ENCODE measurements around the gene RBBP9.

The RBBP9 gene

DNA sequence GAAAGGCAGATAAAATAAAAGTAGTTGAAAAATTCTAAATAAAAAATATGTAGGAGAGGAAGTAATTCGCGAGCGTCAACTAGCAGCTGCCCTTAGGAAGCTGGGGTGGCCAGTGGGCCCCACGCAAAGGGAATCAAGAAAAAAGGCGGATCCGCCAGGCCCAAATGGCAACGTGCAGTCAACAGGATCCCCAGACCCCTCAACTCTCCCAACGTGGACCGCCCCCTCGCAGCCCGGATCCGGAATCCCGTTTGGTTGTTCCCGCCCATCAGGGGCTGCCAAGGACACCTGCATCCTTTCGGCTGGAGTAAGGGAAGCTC, 30.5 kb downstream of the RBBP9 start:
- H3K27ac ChIP-seq = no peak overlapping the region
- no peak for TF ChIP-seq CTCF (conservative IDR thresholded peaks at IDR 0.05; ENCODE audit: low read depth, low read length)
- H3K27me3 ChIP-seq (ENCODE audit: insufficient read depth, low read depth) = no peaks in the 10 kb centered on the region
- H3K79me2 ChIP-seq (ENCODE audit: insufficient read depth, low read depth) = peaks cover 23% of the 10 kb centered on the region; the same call in 1 of the 2 replicates
- H3K36me3 ChIP-seq (ENCODE audit: insufficient read depth) = no peaks in the 10 kb centered on the region
- no peak overlapping the region for H3K9ac ChIP-seq
- H4K20me1 ChIP-seq (ENCODE audit: insufficient read depth) = no peaks in the 10 kb centered on the region
- H3K4me3 ChIP-seq (IDR thresholded peaks at IDR 0.05; ENCODE audit: insufficient read depth, low read depth, low read length) = no peak overlapping the region
- peak overlapping the region; percentile 68 for H3K4me2 ChIP-seq
- H2AFZ ChIP-seq (ENCODE audit: low read depth) = peak overlapping the region; percentile 91; the same call in 1 of the 2 replicates
- H3K4me1 ChIP-seq (ENCODE audit: low read depth, poor library complexity, severe bottlenecking) = peaks cover 9% of the 10 kb centered on the region

- Histone ChIP-seq H3K4me2 (peak overlapping the region; percentile 68; the same call in 1 of the 2 replicates), H3K4me3 (IDR thresholded peaks at IDR 0.05; ENCODE audit: insufficient read depth, low read depth, low read length) (no peak overlapping the region), H3K27me3 (ENCODE audit: insufficient read depth, low read depth) (no peaks in the 10 kb centered on the region), H3K36me3 (ENCODE audit: insufficient read depth) (no peaks in the 10 kb centered on the region), H4K20me1 (ENCODE audit: insufficient read depth) (no peaks in the 10 kb centered on the region), H3K9ac (no peak overlapping the region), H2AFZ (ENCODE audit: low read depth) (no peak overlapping the region), H3K79me2 (ENCODE audit: insufficient read depth, low read depth) (peaks cover 23% of the 10 kb centered on the region; the same call in 1 of the 2 replicates), H3K4me1 (ENCODE audit: low read depth, poor library complexity, severe bottlenecking) (peaks cover 9% of the 10 kb centered on the region), H3K27ac (no peak overlapping the region)
- TF ChIP-seq CTCF (conservative IDR thresholded peaks at IDR 0.05; ENCODE audit: low read depth, low read length) = no peak
Observed at GRCh38 chr20:18465536-18466200, 31.4 kb downstream of the RBBP9 start.

GRCh38 chr20:18456600-18456999, 40.4 kb downstream of the RBBP9 start:
- Histone ChIP-seq H3K36me3 (ENCODE audit: insufficient read depth) (no peaks in the 10 kb centered on the region), H3K27me3 (ENCODE audit: insufficient read depth, low read depth) (no peaks in the 10 kb centered on the region), H3K4me2 (no peak overlapping the region), H3K4me1 (ENCODE audit: low read depth, poor library complexity, severe bottlenecking) (no peaks in the 10 kb centered on the region), H3K27ac (no peak overlapping the region), H4K20me1 (ENCODE audit: insufficient read depth) (no peaks in the 10 kb centered on the region), H2AFZ (ENCODE audit: low read depth) (no peak overlapping the region), H3K79me2 (ENCODE audit: insufficient read depth, low read depth) (no peaks in the 10 kb centered on the region), H3K4me3 (IDR thresholded peaks at IDR 0.05; ENCODE audit: insufficient read depth, low read depth, low read length) (no peak overlapping the region), H3K9ac (no peak overlapping the region)
- no peak for TF ChIP-seq CTCF (conservative IDR thresholded peaks at IDR 0.05; ENCODE audit: low read depth, low read length)

GRCh38 chr20:18443886-18444285, 53.1 kb downstream of the RBBP9 start:
- no peak for TF ChIP-seq CTCF (conservative IDR thresholded peaks at IDR 0.05; ENCODE audit: low read depth, low read length)
- Histone ChIP-seq H3K36me3 (ENCODE audit: insufficient read depth) (no peaks in the 10 kb centered on the region), H3K79me2 (ENCODE audit: insufficient read depth, low read depth) (no peaks in the 10 kb centered on the region), H3K9ac (no peak overlapping the region), H3K27me3 (ENCODE audit: insufficient read depth, low read depth) (no peaks in the 10 kb centered on the region), H3K4me1 (ENCODE audit: low read depth, poor library complexity, severe bottlenecking) (no peaks in the 10 kb centered on the region), H3K4me2 (no peak overlapping the region), H2AFZ (ENCODE audit: low read depth) (no peak overlapping the region), H3K27ac (no peak overlapping the region), H3K4me3 (IDR thresholded peaks at IDR 0.05; ENCODE audit: insufficient read depth, low read depth, low read length) (no peak overlapping the region), H4K20me1 (ENCODE audit: insufficient read depth) (no peaks in the 10 kb centered on the region)

Measured in KMS-11 (cell line).